Measurements from ENCODE around the gene APOBEC3B. TPM values are rescaled to one million over a fixed set of nuclear protein-coding genes. Genes with fewer than 3 reads are reported as not detected.
A peak's percentile ranks its signal among the peaks of the same experiment; 100 is the strongest.
"Not testable (repeated sequence)": the region's sequence is repeated elsewhere in the genome, so short reads cannot be mapped to it uniquely, and the experiment has no call there.

The APOBEC3B gene
- total and polyA plus RNA-seq, 2 experiments from 2014 or later = 2.2 to 11.0 TPM

DNA sequence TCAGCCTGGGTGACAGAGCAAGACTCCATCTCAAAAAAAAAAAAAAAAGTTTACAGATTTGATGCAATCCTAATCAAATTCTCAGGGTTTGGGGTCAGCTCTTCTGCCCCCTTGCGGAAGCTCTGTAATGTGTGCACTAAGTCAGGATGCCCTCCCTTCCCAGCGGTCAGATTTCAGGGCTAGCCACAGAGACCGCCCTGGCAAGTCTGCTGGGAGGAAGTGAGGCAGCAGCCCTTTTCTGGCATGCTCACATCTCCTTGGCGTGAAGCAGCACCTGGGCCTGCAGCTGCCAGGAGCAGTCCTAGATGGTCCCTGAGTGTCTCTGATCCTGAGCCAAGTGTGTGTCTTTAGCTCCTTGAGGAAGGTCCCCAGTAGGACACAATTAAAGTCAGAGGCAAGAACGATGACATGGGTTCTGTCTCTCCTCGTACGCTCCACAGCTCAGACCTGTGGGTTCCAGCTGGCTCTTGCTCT, 21.1 kb downstream of the APOBEC3B start:
- H3K4me2 ChIP-seq = no peak overlapping the region
- H3K27me3 ChIP-seq = no peaks in the 10 kb centered on the region
- 36% methylated on average over 7 of the region's 7 CpGs for WGBS (ENCODE audit: low lambda C conversion rate, missing lambda C conversion rate)
- no peak overlapping the region for H3K27ac ChIP-seq
- H3K36me3 ChIP-seq (replicated peaks; ENCODE audit: insufficient read depth, low read depth) = no peaks in the 10 kb centered on the region
- H2AFZ ChIP-seq = no peak overlapping the region
- peak; percentile 83 for DNase-seq (ENCODE audit: low spot score)
- no peaks in the 10 kb centered on the region for H3K4me1 ChIP-seq (ENCODE audit: insufficient read depth)
- H3K4me3 ChIP-seq = no peak overlapping the region
- H3K9me2 ChIP-seq (replicated peaks; ENCODE audit: insufficient read depth) = no peaks in the 10 kb centered on the region
- no peaks in the 10 kb centered on the region for H4K20me1 ChIP-seq (ENCODE audit: insufficient read depth, poor library complexity, severe bottlenecking)
- no peak for TF ChIP-seq EZH2phosphoT487 (IDR thresholded peaks at IDR 0.05; ENCODE audit: low read depth, severe bottlenecking, unreplicated experiment)
- TF ChIP-seq, protein P1, sequence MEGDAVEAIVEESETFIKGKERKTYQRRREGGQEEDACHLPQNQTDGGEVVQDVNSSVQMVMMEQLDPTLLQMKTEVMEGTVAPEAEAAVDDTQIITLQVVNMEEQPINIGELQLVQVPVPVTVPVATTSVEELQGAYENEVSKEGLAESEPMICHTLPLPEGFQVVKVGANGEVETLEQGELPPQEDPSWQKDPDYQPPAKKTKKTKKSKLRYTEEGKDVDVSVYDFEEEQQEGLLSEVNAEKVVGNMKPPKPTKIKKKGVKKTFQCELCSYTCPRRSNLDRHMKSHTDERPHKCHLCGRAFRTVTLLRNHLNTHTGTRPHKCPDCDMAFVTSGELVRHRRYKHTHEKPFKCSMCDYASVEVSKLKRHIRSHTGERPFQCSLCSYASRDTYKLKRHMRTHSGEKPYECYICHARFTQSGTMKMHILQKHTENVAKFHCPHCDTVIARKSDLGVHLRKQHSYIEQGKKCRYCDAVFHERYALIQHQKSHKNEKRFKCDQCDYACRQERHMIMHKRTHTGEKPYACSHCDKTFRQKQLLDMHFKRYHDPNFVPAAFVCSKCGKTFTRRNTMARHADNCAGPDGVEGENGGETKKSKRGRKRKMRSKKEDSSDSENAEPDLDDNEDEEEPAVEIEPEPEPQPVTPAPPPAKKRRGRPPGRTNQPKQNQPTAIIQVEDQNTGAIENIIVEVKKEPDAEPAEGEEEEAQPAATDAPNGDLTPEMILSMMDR (IDR thresholded peaks at IDR 0.05; ENCODE audit: poor library complexity) = peak; percentile 74
- H3K79me2 ChIP-seq = no peaks in the 10 kb centered on the region
- no peaks in the 10 kb centered on the region for H3K9me3 ChIP-seq (ENCODE audit: low read depth)

DNA sequence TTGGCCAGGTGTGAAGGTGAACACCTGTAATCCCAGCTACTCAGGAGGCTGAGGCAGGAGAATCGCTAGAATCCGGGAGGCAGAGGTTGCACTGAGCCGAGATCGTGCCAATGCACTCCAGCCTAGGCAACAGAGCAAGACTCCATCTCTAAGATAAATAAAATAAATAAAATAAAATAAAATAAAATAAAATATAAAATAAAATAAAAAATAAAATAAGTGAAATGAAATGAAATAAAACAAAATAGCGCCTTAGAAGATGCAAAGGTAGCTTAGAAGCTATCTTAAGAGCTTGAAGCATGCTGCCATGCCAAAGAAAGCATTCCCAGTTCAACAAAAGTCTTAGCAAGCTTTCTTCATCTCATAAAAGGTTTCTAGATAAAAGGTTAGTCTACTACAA, 25.0 kb downstream of the APOBEC3B start:
- Histone ChIP-seq H3K9me2 (replicated peaks; ENCODE audit: insufficient read depth) (no peaks in the 10 kb centered on the region), H3K79me2 (no peaks in the 10 kb centered on the region), H3K27me3 (no peaks in the 10 kb centered on the region), H3K4me3 (no peak overlapping the region), H4K20me1 (ENCODE audit: insufficient read depth, poor library complexity, severe bottlenecking) (no peaks in the 10 kb centered on the region), H3K36me3 (replicated peaks; ENCODE audit: insufficient read depth, low read depth) (no peaks in the 10 kb centered on the region), H3K4me2 (no peak overlapping the region), H2AFZ (no peak overlapping the region), H3K9me3 (ENCODE audit: low read depth) (no peaks in the 10 kb centered on the region), H3K4me1 (ENCODE audit: insufficient read depth) (no peaks in the 10 kb centered on the region), H3K27ac (no peak overlapping the region)
- TF ChIP-seq, protein P1 (IDR thresholded peaks at IDR 0.05; ENCODE audit: poor library complexity) = no peak
- TF ChIP-seq EZH2phosphoT487 (IDR thresholded peaks at IDR 0.05; ENCODE audit: low read depth, severe bottlenecking, unreplicated experiment) = no peak
- no peak for TF ChIP-seq EZH2 (IDR thresholded peaks at IDR 0.05; ENCODE audit: borderline replicate concordance)
- no peak for DNase-seq (ENCODE audit: low spot score)
- 95% methylated on average over 5 of the region's 5 CpGs for WGBS (ENCODE audit: low lambda C conversion rate, missing lambda C conversion rate)

DNA sequence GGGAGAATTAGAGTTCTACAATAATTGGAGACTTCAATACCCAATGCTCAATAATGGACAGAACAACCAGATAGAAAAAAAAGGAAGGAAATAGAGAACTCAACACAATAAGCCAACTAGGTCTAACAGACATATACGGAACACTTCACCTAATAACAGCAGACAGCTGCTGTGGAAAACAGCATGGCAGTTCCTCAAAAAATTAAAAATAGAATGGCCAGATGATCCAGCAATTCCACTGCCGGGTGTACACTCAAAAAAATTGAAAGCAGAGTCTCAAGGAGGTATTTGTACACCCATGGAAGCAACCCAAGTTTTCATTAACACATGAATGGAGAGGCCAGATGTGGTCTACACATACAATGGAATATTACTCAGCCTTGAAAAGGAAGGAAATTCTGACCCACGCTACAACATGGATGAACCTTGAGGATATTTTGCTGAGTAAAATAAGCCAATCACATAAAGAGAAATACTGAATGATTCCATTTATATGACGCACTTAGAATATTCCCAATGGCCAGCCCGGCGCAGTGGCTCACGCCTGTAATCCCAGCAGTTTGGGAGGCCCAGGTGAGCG, 26.2 kb downstream of the APOBEC3B start:
- 96% methylated on average over 8 of the region's 8 CpGs for WGBS (ENCODE audit: low lambda C conversion rate, missing lambda C conversion rate)
- H3K4me2 ChIP-seq, H2AFZ ChIP-seq: not testable (repeated sequence)

DNA sequence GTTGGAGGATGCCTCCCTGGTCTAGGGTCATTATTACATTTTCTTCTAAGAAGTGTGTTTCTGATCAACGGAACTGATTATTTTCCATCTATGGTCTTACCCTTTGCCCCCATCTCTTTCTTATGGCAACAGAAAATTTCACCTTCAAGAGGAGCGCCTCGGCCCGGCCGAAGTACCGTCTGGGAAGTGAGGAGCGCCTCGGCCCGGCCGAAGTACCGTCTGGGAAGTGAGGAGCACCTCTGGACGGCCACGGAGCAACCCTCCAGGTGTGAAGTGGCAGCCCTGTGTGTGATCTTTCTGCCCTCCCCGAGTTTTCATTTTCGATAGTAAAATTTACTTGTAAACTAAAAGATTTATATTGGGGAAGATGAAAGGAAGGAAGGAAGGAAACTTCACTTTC, 28.8 kb downstream of the APOBEC3B start:
- Histone ChIP-seq H3K9me2 (replicated peaks; ENCODE audit: insufficient read depth) (no peaks in the 10 kb centered on the region), H4K20me1 (ENCODE audit: insufficient read depth, poor library complexity, severe bottlenecking) (no peaks in the 10 kb centered on the region), H3K4me1 (ENCODE audit: insufficient read depth) (peaks cover 24% of the 10 kb centered on the region), H3K9me3 (ENCODE audit: low read depth) (no peaks in the 10 kb centered on the region), H3K4me2 (no peak overlapping the region), H3K27ac (no peak overlapping the region), H2AFZ (no peak overlapping the region), H3K4me3 (no peak overlapping the region), H3K27me3 (no peaks in the 10 kb centered on the region), H3K79me2 (peaks cover 11% of the 10 kb centered on the region), H3K36me3 (replicated peaks; ENCODE audit: insufficient read depth, low read depth) (no peaks in the 10 kb centered on the region)
- DNase-seq (ENCODE audit: low spot score) = no peak
- no peak for TF ChIP-seq EZH2 (IDR thresholded peaks at IDR 0.05; ENCODE audit: borderline replicate concordance)
- TF ChIP-seq EZH2phosphoT487 (IDR thresholded peaks at IDR 0.05; ENCODE audit: low read depth, severe bottlenecking, unreplicated experiment) = no peak
- TF ChIP-seq, protein P1 (IDR thresholded peaks at IDR 0.05; ENCODE audit: poor library complexity) = no peak
- WGBS (ENCODE audit: low lambda C conversion rate, missing lambda C conversion rate) = 76% methylated on average over 15 of the region's 15 CpGs

More for the DNA sequence above, 26.2 kb downstream of the APOBEC3B start:
- H3K36me3 ChIP-seq (replicated peaks; ENCODE audit: insufficient read depth, low read depth); H3K9me2 ChIP-seq (replicated peaks; ENCODE audit: insufficient read depth); H3K27ac ChIP-seq; H4K20me1 ChIP-seq (ENCODE audit: insufficient read depth, poor library complexity, severe bottlenecking); DNase-seq (ENCODE audit: low spot score); H3K79me2 ChIP-seq; H3K9me3 ChIP-seq (ENCODE audit: low read depth); H3K4me1 ChIP-seq (ENCODE audit: insufficient read depth); H3K27me3 ChIP-seq; H3K4me3 ChIP-seq: not testable (repeated sequence)
